ENCODE measurements around the gene ZNHIT3. TPM values are rescaled to one million over a fixed set of nuclear protein-coding genes. Genes with fewer than 3 reads are reported as not detected.

ZNHIT3 gene
- total RNA-seq, 1 experiment from 2014 or later = 72.1 TPM

- peaks cover 36% of the 10 kb centered on the region for H3K79me2 ChIP-seq (ENCODE audit: low read length)
- no peaks in the 10 kb centered on the region for H3K9me2 ChIP-seq (replicated peaks; ENCODE audit: insufficient read depth, low read length)
- no peaks in the 10 kb centered on the region for H3K27me3 ChIP-seq (ENCODE audit: low read length)
- no peak overlapping the region for H3K4me2 ChIP-seq (ENCODE audit: low read depth, low read length, poor library complexity, severe bottlenecking)
- H4K20me1 ChIP-seq (ENCODE audit: insufficient read depth, low read depth, low read length) = no peaks in the 10 kb centered on the region
- H3K9me3 ChIP-seq (ENCODE audit: low read length) = no peaks in the 10 kb centered on the region
- H3K36me3 ChIP-seq (ENCODE audit: insufficient read depth, low read length) = peaks cover 40% of the 10 kb centered on the region
- H3K27ac ChIP-seq (ENCODE audit: low read length) = no peak overlapping the region
- no peaks in the 10 kb centered on the region for H3K4me1 ChIP-seq (ENCODE audit: low read length)
- DNase-seq = no peak
- no peak overlapping the region for H3K4me3 ChIP-seq (ENCODE audit: low read length)
- no peak overlapping the region for H2AFZ ChIP-seq (ENCODE audit: low read length)
- H3K9ac ChIP-seq (ENCODE audit: low read length) = no peak overlapping the region
These were observed 8.2 kb downstream of the ZNHIT3 start for GRCh38 chr17:36494674-36495073.

- no peak overlapping the region for H3K9ac ChIP-seq (ENCODE audit: low read length)
- peaks cover 38% of the 10 kb centered on the region for H3K36me3 ChIP-seq (ENCODE audit: insufficient read depth, low read length)
- no peaks in the 10 kb centered on the region for H3K9me3 ChIP-seq (ENCODE audit: low read length)
- H3K4me2 ChIP-seq (ENCODE audit: low read depth, low read length, poor library complexity, severe bottlenecking) = no peak overlapping the region
- no peak overlapping the region for H3K4me3 ChIP-seq (ENCODE audit: low read length)
- peaks cover 31% of the 10 kb centered on the region for H3K79me2 ChIP-seq (ENCODE audit: low read length)
- H3K27me3 ChIP-seq (ENCODE audit: low read length) = no peaks in the 10 kb centered on the region
- no peak overlapping the region for H2AFZ ChIP-seq (ENCODE audit: low read length)
- DNase-seq = no peak
- no peaks in the 10 kb centered on the region for H3K9me2 ChIP-seq (replicated peaks; ENCODE audit: insufficient read depth, low read length)
- H3K27ac ChIP-seq (ENCODE audit: low read length) = no peak overlapping the region
- no peaks in the 10 kb centered on the region for H3K4me1 ChIP-seq (ENCODE audit: low read length)
- H4K20me1 ChIP-seq (ENCODE audit: insufficient read depth, low read depth, low read length) = no peaks in the 10 kb centered on the region
These were observed 8.6 kb downstream of the ZNHIT3 start for GRCh38 chr17:36495076-36495578.

GRCh38 chr17:36496018-36496789 lies 9.7 kb downstream of the ZNHIT3 start:
- Histone ChIP-seq H3K36me3 (ENCODE audit: insufficient read depth, low read length) (peaks cover 41% of the 10 kb centered on the region), H3K27ac (ENCODE audit: low read length) (no peak overlapping the region), H3K4me1 (ENCODE audit: low read length) (no peaks in the 10 kb centered on the region), H3K9ac (ENCODE audit: low read length) (no peak overlapping the region), H2AFZ (ENCODE audit: low read length) (no peak overlapping the region), H3K4me2 (ENCODE audit: low read depth, low read length, poor library complexity, severe bottlenecking) (no peak overlapping the region), H4K20me1 (ENCODE audit: insufficient read depth, low read depth, low read length) (no peaks in the 10 kb centered on the region), H3K27me3 (ENCODE audit: low read length) (no peaks in the 10 kb centered on the region), H3K4me3 (ENCODE audit: low read length) (no peak overlapping the region), H3K79me2 (ENCODE audit: low read length) (peaks cover 21% of the 10 kb centered on the region), H3K9me2 (replicated peaks; ENCODE audit: insufficient read depth, low read length) (no peaks in the 10 kb centered on the region), H3K9me3 (ENCODE audit: low read length) (no peaks in the 10 kb centered on the region)
- no peak for DNase-seq

- Histone ChIP-seq H3K4me3 (ENCODE audit: low read length) (no peak overlapping the region), H3K9me3 (ENCODE audit: low read length) (no peaks in the 10 kb centered on the region), H3K4me1 (ENCODE audit: low read length) (no peaks in the 10 kb centered on the region), H3K79me2 (ENCODE audit: low read length) (peaks cover 3% of the 10 kb centered on the region; the same call in 1 of the 2 replicates), H3K9ac (ENCODE audit: low read length) (no peak overlapping the region), H2AFZ (ENCODE audit: low read length) (no peak overlapping the region), H3K4me2 (ENCODE audit: low read depth, low read length, poor library complexity, severe bottlenecking) (no peak overlapping the region), H3K27ac (ENCODE audit: low read length) (no peak overlapping the region), H3K36me3 (ENCODE audit: insufficient read depth, low read length) (peaks cover 32% of the 10 kb centered on the region), H3K9me2 (replicated peaks; ENCODE audit: insufficient read depth, low read length) (no peaks in the 10 kb centered on the region), H3K27me3 (ENCODE audit: low read length) (no peaks in the 10 kb centered on the region), H4K20me1 (ENCODE audit: insufficient read depth, low read depth, low read length) (no peaks in the 10 kb centered on the region)
- no peak for DNase-seq
These were observed 11.7 kb downstream of the ZNHIT3 start for GRCh38 chr17:36498155-36498554.

- H4K20me1 ChIP-seq (ENCODE audit: insufficient read depth, low read depth, low read length) = no peaks in the 10 kb centered on the region
- H3K9me3 ChIP-seq (ENCODE audit: low read length) = no peaks in the 10 kb centered on the region
- no peak overlapping the region for H3K9ac ChIP-seq (ENCODE audit: low read length)
- no peak overlapping the region for H2AFZ ChIP-seq (ENCODE audit: low read length)
- no peak overlapping the region for H3K4me2 ChIP-seq (ENCODE audit: low read depth, low read length, poor library complexity, severe bottlenecking)
- no peak overlapping the region for H3K27ac ChIP-seq (ENCODE audit: low read length)
- H3K27me3 ChIP-seq (ENCODE audit: low read length) = no peaks in the 10 kb centered on the region
- no peak overlapping the region for H3K4me3 ChIP-seq (ENCODE audit: low read length)
- no peaks in the 10 kb centered on the region for H3K4me1 ChIP-seq (ENCODE audit: low read length)
- peaks cover 32% of the 10 kb centered on the region for H3K36me3 ChIP-seq (ENCODE audit: insufficient read depth, low read length)
- no peak for DNase-seq
- no peaks in the 10 kb centered on the region for H3K79me2 ChIP-seq (ENCODE audit: low read length)
- no peaks in the 10 kb centered on the region for H3K9me2 ChIP-seq (replicated peaks; ENCODE audit: insufficient read depth, low read length)
These were observed 12.2 kb downstream of the ZNHIT3 start for GRCh38 chr17:36498560-36499300.

- Histone ChIP-seq H3K27me3 (ENCODE audit: low read length) (no peaks in the 10 kb centered on the region), H3K9me3 (ENCODE audit: low read length) (no peaks in the 10 kb centered on the region), H3K9me2 (replicated peaks; ENCODE audit: insufficient read depth, low read length) (no peaks in the 10 kb centered on the region), H4K20me1 (ENCODE audit: insufficient read depth, low read depth, low read length) (no peaks in the 10 kb centered on the region), H2AFZ (ENCODE audit: low read length) (no peak overlapping the region), H3K4me2 (ENCODE audit: low read depth, low read length, poor library complexity, severe bottlenecking) (no peak overlapping the region), H3K4me3 (ENCODE audit: low read length) (no peak overlapping the region), H3K4me1 (ENCODE audit: low read length) (no peaks in the 10 kb centered on the region), H3K27ac (ENCODE audit: low read length) (no peak overlapping the region), H3K36me3 (ENCODE audit: insufficient read depth, low read length) (peaks cover 29% of the 10 kb centered on the region; the same call in 1 of the 2 replicates), H3K9ac (ENCODE audit: low read length) (no peak overlapping the region), H3K79me2 (ENCODE audit: low read length) (no peaks in the 10 kb centered on the region)
- no peak for DNase-seq
These were observed 14.3 kb downstream of the ZNHIT3 start for GRCh38 chr17:36500745-36501225.

- Histone ChIP-seq H3K4me1 (ENCODE audit: low read length) (no peaks in the 10 kb centered on the region), H3K9ac (ENCODE audit: low read length) (no peak overlapping the region), H3K27ac (ENCODE audit: low read length) (no peak overlapping the region), H3K9me3 (ENCODE audit: low read length) (no peaks in the 10 kb centered on the region), H3K4me3 (ENCODE audit: low read length) (no peak overlapping the region), H3K79me2 (ENCODE audit: low read length) (no peaks in the 10 kb centered on the region), H3K9me2 (replicated peaks; ENCODE audit: insufficient read depth, low read length) (no peaks in the 10 kb centered on the region), H3K4me2 (ENCODE audit: low read depth, low read length, poor library complexity, severe bottlenecking) (no peak overlapping the region), H3K27me3 (ENCODE audit: low read length) (no peaks in the 10 kb centered on the region), H4K20me1 (ENCODE audit: insufficient read depth, low read depth, low read length) (no peaks in the 10 kb centered on the region), H2AFZ (ENCODE audit: low read length) (no peak overlapping the region), H3K36me3 (ENCODE audit: insufficient read depth, low read length) (peaks cover 24% of the 10 kb centered on the region; the same call in 1 of the 2 replicates)
- no peak for DNase-seq
These were observed 14.9 kb downstream of the ZNHIT3 start for GRCh38 chr17:36501351-36501750.

GRCh38 chr17:36501963-36502362 lies 15.5 kb downstream of the ZNHIT3 start:
- Histone ChIP-seq H3K79me2 (ENCODE audit: low read length) (no peaks in the 10 kb centered on the region), H3K9ac (ENCODE audit: low read length) (no peak overlapping the region), H3K36me3 (ENCODE audit: insufficient read depth, low read length) (peaks cover 24% of the 10 kb centered on the region; the same call in 1 of the 2 replicates), H2AFZ (ENCODE audit: low read length) (no peak overlapping the region), H3K9me2 (replicated peaks; ENCODE audit: insufficient read depth, low read length) (no peaks in the 10 kb centered on the region), H3K4me1 (ENCODE audit: low read length) (no peaks in the 10 kb centered on the region), H3K9me3 (ENCODE audit: low read length) (no peaks in the 10 kb centered on the region), H4K20me1 (ENCODE audit: insufficient read depth, low read depth, low read length) (no peaks in the 10 kb centered on the region), H3K4me2 (ENCODE audit: low read depth, low read length, poor library complexity, severe bottlenecking) (no peak overlapping the region), H3K27ac (ENCODE audit: low read length) (no peak overlapping the region), H3K27me3 (ENCODE audit: low read length) (no peaks in the 10 kb centered on the region), H3K4me3 (ENCODE audit: low read length) (no peak overlapping the region)
- DNase-seq = no peak

Data from Karpas-422 (cell line).